Prostate gland (tissue), 2 donors: ENCODE results near the gene IZUMO4. TPM values are rescaled to one million over a fixed set of nuclear protein-coding genes. Genes with fewer than 3 reads are reported as not detected.
"Not testable (repeated sequence)": the region's sequence is repeated elsewhere in the genome, so short reads cannot be mapped to it uniquely, and the experiment has no call there.

ENCODE experiments used
- DNase-seq: peaks from one replicate; pipeline ENCODE4 v3.0.0-alpha.2; 2019; ENCODE audit warnings: low spot score
- H3K27ac ChIP-seq, 2 donors: fragments of 200-600 bp; sonication (generic); 2 replicates each; pipeline ENCODE4 v1.5.1; 2017 to 2019
- H3K27me3 ChIP-seq: fragments of 200-600 bp; sonication (generic); replicated peaks from 2 replicates; pipeline ENCODE4 v1.5.1; 2019; ENCODE audit not compliant: insufficient read depth
- H3K36me3 ChIP-seq, 2 donors: fragments of 200-600 bp; sonication (generic); 1 replicate in 1 of 2; 2 replicates in 1 of 2; pipeline versions ENCODE4 v1.5.1 to v1.8.1; 2017 to 2019
- H3K4me1 ChIP-seq: fragments of 200-600 bp; sonication (generic); replicated peaks from 2 replicates; pipeline ENCODE4 v1.5.1; 2019
- H3K4me3 ChIP-seq, 2 donors: fragments of 200-600 bp; sonication (generic); 2 replicates each; pipeline ENCODE4 v1.5.1; 2017 to 2019
- H3K9me3 ChIP-seq: fragments of 200-600 bp; sonication (generic); 2 replicates; pipeline ENCODE4 v1.5.1; 2017
- POLR2A ChIP-seq: fragments of 450-650 bp; IDR thresholded peaks from one replicate; pipeline ENCODE4 v1.6.1; 2016; ENCODE audit warnings: antibody characterized with exemption, mild to moderate bottlenecking
- POLR2AphosphoS5 ChIP-seq: sonication (generic); formaldehyde crosslinking; IDR thresholded peaks from one replicate; pipeline ENCODE4 v1.6.1; 2017; ENCODE audit warnings: antibody characterized with exemption
- WGBS: methylation state at CpG from one replicate; pipeline ENCODE4 v1.1.5; 2018; 5-methylcytosine and 5-hydroxymethylcytosine counted together
- intact Hi-C: fragments of 100-400 bp; cut with DNase I; formaldehyde crosslinking; loops from one replicate; pipeline ENCODE4 v1.14.2; 2022
- total RNA-seq, 2 donors: library from RNA; depleted of rRNA; stranded (reverse); fragments of >200 nt; gene quantifications; one replicate each; pipeline ENCODE4 v1.1.0, GENCODE V29; 2016
- TF ChIP-seq, protein P1 (sequence below), 4 experiments: fragments of 200-600 bp in 2 of 4; fragments of 450-650 bp in 2 of 4; sonication (generic) in 2 of 4; IDR thresholded peaks; 1 replicate in 3 of 4; 2 replicates in 1 of 4; pipeline ENCODE4 v1.5.1; 2016 to 2019; ENCODE audit warnings: antibody characterized with exemption in 4 of 4, mild to moderate bottlenecking in 2 of 4, moderate library complexity in 2 of 4

IZUMO4 gene
- total RNA-seq, 2 donors from 2014 or later, result 11.8 to 50.2 TPM

DNA sequence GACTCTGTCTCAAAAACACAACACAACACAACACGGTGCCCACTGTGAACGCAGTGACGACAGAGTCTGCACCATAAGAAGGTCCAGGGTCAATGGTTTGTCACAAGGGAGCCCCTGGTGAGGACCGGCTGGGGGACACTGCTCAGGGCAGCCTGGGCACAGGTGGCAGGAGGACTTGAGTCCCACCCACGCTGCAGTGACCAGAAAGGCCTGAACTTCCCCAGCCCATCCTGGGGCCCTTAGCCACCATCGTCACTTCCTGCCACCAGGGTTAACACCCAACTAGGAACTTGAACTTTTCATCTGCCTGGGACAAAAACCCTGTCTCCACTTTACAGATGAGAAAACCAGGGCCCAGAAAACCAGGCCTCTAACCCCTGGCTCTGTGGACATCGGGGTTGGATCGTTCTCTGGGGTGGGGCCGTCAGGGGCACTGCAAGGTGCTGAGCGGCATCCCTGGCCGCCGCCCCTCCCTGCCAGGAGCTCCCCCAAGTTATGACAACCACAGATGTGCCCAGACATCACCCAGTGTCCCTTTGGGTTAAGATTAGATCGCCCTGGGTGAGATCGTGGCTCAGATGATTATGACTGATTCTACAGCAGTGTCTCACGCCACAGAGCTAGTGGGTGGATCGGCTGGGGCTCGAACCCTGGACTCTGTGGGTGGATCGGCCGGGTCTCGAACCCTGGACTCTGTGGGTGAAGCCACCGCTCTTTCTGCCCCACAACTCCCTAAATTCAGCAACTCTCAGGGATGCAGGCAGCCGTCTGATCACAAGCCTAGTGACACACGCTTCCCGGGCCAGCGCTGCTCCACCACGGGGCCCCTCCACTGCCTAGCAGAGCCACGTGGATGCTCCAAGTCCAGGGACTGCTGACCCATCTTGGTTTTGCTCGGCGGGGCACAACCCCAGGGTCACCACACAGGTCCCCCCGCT is 14.6 kb upstream of the IZUMO4 start:
- WGBS, result 89% methylated on average over 28 of the region's 30 CpGs
- Histone ChIP-seq H3K27ac (peak overlapping the region in 1 of 2 donors; percentile 18), H3K4me1 (peaks cover 6% of the 10 kb centered on the region)

DNA sequence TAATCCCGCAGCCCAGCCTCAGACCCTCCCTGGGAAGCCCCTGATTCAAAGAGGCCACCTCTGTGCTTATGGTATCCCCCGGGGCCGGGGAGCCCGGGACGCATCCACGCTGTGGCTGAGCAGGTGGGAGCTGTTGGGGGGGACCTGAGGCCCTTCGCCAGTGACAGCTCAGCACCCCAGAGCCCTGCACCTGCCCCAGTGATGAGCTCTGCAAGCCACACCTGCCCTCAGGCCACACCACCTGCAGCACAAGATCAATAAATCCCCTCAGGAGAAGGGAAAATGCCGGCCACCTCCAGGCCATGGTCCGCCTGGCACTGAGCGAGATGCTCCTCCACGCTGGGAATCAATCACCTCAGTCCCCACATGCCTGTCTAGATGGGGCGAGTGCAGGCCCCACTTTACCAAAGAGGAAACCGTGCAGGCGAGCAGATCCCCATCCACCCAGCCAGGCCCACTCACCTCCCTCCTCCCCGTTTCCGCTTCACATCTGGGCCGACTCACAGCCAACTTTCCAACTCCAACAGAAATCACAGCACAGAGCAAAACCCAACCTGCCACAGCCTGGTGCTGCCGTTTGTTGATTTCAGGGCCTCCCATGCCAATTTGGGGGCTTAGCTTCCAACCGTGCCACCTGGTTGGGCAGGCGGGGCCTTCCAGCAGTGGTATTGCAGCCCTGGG is 13.4 kb upstream of the IZUMO4 start:
- peaks cover 0 to 1% of the 10 kb centered on the region in 2 donors for H3K36me3 ChIP-seq
- intact Hi-C loops, result no loop called here
- WGBS, result 73% methylated on average over 20 of the region's 20 CpGs
- no peaks in the 10 kb centered on the region for H3K27me3 ChIP-seq
- peak overlapping the region; percentile 48 to 75 for H3K27ac ChIP-seq
- TF ChIP-seq, protein P1, sequence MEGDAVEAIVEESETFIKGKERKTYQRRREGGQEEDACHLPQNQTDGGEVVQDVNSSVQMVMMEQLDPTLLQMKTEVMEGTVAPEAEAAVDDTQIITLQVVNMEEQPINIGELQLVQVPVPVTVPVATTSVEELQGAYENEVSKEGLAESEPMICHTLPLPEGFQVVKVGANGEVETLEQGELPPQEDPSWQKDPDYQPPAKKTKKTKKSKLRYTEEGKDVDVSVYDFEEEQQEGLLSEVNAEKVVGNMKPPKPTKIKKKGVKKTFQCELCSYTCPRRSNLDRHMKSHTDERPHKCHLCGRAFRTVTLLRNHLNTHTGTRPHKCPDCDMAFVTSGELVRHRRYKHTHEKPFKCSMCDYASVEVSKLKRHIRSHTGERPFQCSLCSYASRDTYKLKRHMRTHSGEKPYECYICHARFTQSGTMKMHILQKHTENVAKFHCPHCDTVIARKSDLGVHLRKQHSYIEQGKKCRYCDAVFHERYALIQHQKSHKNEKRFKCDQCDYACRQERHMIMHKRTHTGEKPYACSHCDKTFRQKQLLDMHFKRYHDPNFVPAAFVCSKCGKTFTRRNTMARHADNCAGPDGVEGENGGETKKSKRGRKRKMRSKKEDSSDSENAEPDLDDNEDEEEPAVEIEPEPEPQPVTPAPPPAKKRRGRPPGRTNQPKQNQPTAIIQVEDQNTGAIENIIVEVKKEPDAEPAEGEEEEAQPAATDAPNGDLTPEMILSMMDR (IDR thresholded peaks at IDR 0.05), result no peak
- TF ChIP-seq POLR2A, result no peak
- TF ChIP-seq POLR2AphosphoS5, result no peak
- no peaks in the 10 kb centered on the region for H3K9me3 ChIP-seq
- no peak overlapping the region for H3K4me3 ChIP-seq
- H3K4me1 ChIP-seq, result peaks cover 6% of the 10 kb centered on the region
- DNase-seq, result no peak

More for the DNA sequence above, 14.6 kb upstream of the IZUMO4 start:
- Histone ChIP-seq H3K9me3 (no peaks in the 10 kb centered on the region), H3K36me3 (peaks cover 0 to 13% of the 10 kb centered on the region in 2 donors), H3K4me3 (no peak overlapping the region), H3K27me3 (no peaks in the 10 kb centered on the region)
- intact Hi-C loops, result no loop called here
- DNase-seq, result no peak
- TF ChIP-seq, protein P1 (IDR thresholded peaks at IDR 0.05), result no peak
- TF ChIP-seq POLR2A (no peak), POLR2AphosphoS5 (no peak)

DNA sequence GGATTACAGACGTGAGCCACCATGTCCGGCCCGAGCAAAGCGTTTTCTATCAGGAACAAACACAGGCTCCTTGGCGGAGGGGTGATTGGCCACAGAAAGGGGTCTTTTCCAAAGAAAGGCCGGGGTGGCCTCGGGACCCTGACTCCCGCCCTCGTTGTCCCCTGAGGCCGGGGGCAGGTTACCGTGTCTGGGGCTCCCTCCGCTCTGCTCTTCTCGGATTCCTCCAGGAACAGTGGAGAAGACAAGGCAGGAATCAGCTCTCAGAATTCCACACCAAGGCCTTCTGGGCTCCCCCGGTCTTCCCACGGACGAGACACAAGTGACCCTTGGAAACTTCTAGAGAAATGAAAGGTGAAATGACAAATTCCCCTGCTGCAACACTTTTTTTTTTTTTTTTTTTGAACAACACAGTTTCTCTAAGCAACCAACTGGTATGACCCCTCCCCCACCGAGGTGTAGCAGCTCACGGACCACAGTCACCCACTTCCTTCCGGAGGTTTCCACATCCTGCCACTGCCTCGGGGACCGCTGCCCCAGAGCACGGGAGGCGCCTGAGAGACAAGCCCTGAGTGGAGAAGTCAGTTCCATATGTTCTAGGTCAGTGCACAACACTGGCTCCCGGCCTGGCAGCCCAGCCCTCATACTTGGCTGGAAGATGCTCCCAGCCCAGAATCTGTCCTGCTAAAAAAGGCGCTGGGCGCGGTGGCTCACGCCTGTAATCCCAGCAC is 11.6 kb upstream of the IZUMO4 start:
- H3K4me3 ChIP-seq, result no peak overlapping the region
- WGBS, result 79% methylated on average over 28 of the region's 28 CpGs

DNA sequence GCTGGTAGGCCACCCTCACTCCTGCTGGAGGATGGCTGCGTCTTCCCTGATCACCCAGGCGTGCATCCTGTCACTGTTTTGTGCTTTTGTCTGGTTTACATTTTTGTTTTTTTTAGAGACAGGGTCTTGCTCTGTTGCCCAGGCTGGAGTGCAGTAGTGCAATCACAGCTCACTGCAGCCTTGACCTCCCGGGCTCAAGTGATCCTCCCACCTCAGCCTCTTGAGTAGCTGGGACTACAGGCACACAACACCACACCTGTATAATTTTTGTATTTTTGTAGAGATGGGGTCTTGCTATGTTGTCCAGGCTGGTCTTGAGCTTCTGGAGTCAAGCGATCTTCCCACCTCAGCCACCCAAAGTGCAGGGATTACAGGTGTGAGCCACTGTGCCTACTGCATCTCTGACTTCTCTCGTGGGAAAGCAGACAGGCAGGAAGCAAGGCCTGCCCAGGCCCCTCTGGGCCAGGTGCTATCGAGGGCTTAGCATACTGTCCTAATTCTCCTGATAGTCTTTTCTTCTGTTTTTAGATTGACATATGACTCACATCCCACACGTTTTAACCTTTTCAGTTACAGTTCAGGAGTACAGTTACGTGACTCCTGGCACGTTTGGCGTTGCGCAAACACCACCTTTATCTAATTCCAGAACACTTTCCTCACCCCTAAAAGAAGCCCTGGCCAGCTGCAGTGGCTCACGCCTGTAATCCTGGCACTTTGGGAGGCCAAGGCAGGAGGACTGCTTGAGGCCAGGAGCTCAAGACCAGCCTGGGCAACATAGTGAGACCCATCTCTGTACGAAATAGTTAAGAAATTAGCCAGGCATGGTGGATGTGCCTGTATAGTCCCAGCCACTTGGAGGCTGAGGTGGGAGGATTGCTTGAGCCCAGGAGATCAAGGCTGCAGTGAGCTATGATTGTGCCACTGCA is 9.8 kb upstream of the IZUMO4 start:
- intact Hi-C loops, H3K4me3 ChIP-seq, H3K27me3 ChIP-seq, H3K36me3 ChIP-seq, DNase-seq, H3K9me3 ChIP-seq: not testable (repeated sequence)
- Histone ChIP-seq H3K27ac (peak overlapping the region in 1 of 2 donors; percentile 22), H3K4me1 (peaks cover 19% of the 10 kb centered on the region)
- WGBS, result 74% methylated on average over 12 of the region's 13 CpGs

More for the DNA sequence above, 11.6 kb upstream of the IZUMO4 start:
- H3K27ac ChIP-seq, result peak overlapping the region; percentile 48 to 75
- H3K9me3 ChIP-seq, result no peaks in the 10 kb centered on the region
- TF ChIP-seq, protein P1 (IDR thresholded peaks at IDR 0.05), result no peak
- TF ChIP-seq POLR2AphosphoS5, result peak; percentile 8
- H3K36me3 ChIP-seq, result no peaks in the 10 kb centered on the region
- DNase-seq, result no peak
- intact Hi-C loops, result no loop called here
- H3K27me3 ChIP-seq, result no peaks in the 10 kb centered on the region
- H3K4me1 ChIP-seq, result peaks cover 18% of the 10 kb centered on the region
